K562 (cell line): Measurements from ENCODE around the gene ZDHHC19. TPM values are rescaled to one million over a fixed set of nuclear protein-coding genes. Genes with fewer than 3 reads are reported as not detected.

Source experiments
- ELF1 ChIP-seq: fragments of 200-800 bp; sonication (Bioruptor generic); IDR thresholded peaks from 2 replicates; pipeline ENCODE4 v1.6.1; 2016; ENCODE audit warnings: missing genetic modification characterization, missing compliant biosample characterization
- ESRRA ChIP-seq: fragments of 450-650 bp; IDR thresholded peaks from 2 replicates; pipeline ENCODE4 v1.6.1; 2014; ENCODE audit warnings: low read depth, mild to moderate bottlenecking, moderate library complexity, borderline replicate concordance
- JUN ChIP-seq, 2 experiments: sonication (generic) in 1 of 2; formaldehyde crosslinking in 1 of 2; IDR thresholded peaks; 2 replicates each; pipeline versions ENCODE4 v1.6.1 to v1.8.0; 2012 to 2022; ENCODE audit warnings: borderline replicate concordance in 2 of 2, mild to moderate bottlenecking in 2 of 2, improper control_type of control experiment in 1 of 2, low read depth in 1 of 2, low read length in 1 of 2, missing genetic modification reagents in 1 of 2
- MYBL2 ChIP-seq, 2 experiments: fragments of 450-650 bp in 1 of 2; sonication (generic) in 1 of 2; formaldehyde crosslinking in 1 of 2; IDR thresholded peaks; 2 replicates each; pipeline versions ENCODE4 v1.6.1 to v1.8.1; 2017 to 2022; ENCODE audit warnings: borderline replicate concordance in 1 of 2, inconsistent platforms in 1 of 2, low read depth in 1 of 2, mild to moderate bottlenecking in 1 of 2, missing genetic modification reagents in 1 of 2, moderate library complexity in 1 of 2
- YBX1 ChIP-seq: fragments of 450-650 bp; IDR thresholded peaks from 2 replicates; pipeline ENCODE4 v1.7.1; 2016; ENCODE audit warnings: mild to moderate bottlenecking
- ZFPM2 ChIP-seq: fragments of 250-450 bp; sonication (Bioruptor Pico); IDR thresholded peaks from 2 replicates; pipeline ENCODE4 v1.5.1; 2022; ENCODE audit warnings: mild to moderate bottlenecking
- ZFX ChIP-seq: sonication (generic); formaldehyde crosslinking; IDR thresholded peaks from 2 replicates; pipeline ENCODE4 v1.8.0; 2022; ENCODE audit warnings: mild to moderate bottlenecking, missing genetic modification reagents, moderate library complexity
- ZNF143 ChIP-seq: sonication (generic); formaldehyde crosslinking; IDR thresholded peaks from 2 replicates; pipeline ENCODE4 v1.9.0; 2022; ENCODE audit warnings: mild to moderate bottlenecking, missing genetic modification reagents
- ZNF175 ChIP-seq: fragments of 200-800 bp; sonication (Bioruptor generic); IDR thresholded peaks from 2 replicates; pipeline ENCODE4 v1.6.1; 2016; ENCODE audit warnings: low read depth, mild to moderate bottlenecking, missing genetic modification characterization, missing compliant biosample characterization
- ZNF354B ChIP-seq: fragments of 250-450 bp; sonication (Bioruptor Pico); IDR thresholded peaks from 2 replicates; pipeline ENCODE4 v1.4.0; 2020
- ZNF785 ChIP-seq: fragments of 250-450 bp; sonication (Bioruptor Pico); IDR thresholded peaks from 2 replicates; pipeline ENCODE4 v1.4.0; 2020; ENCODE audit warnings: mild to moderate bottlenecking
- polyA plus RNA-seq, 8 experiments: library from polyadenylated mRNA; depleted of rRNA in 4 of 8; stranded (reverse) in 5 of 8; unstranded in 3 of 8; fragments of >200 nt; fragmentation: Nextera tagmentation in 2 of 8; fragmentation: Illumina TruSeq in 1 of 8; extraction: Ambion mirVana in 2 of 8; extraction: Trizol in 1 of 8; gene quantifications; 2 replicates each; pipeline versions ENCODE4 v1.2.1 to v1.2.3, GENCODE V29; 2011 to 2014; ENCODE audit warnings: inconsistent platforms in 1 of 8, missing spikeins in 1 of 8
- total RNA-seq, 7 experiments: library from RNA; depleted of rRNA in 6 of 7; stranded (reverse); fragments of >200 nt in 6 of 7; fragmentation: Illumina TruSeq in 2 of 7; extraction: Trizol in 2 of 7; gene quantifications; 2 replicates each; pipeline versions ENCODE4 v1.2.1 to v1.2.3, GENCODE V29; 2011 to 2021; ENCODE audit warnings: low replicate concordance in 1 of 7
- TF ChIP-seq, protein P1 (sequence below): IDR thresholded peaks from 2 replicates; pipeline ENCODE4 v1.6.1; 2012; ENCODE audit warnings: low read depth, low read length, improper control_type of control experiment, borderline replicate concordance
- TF ChIP-seq, protein P2 (sequence below): conservative IDR thresholded peaks from 2 replicates; pipeline ENCODE4 v1.6.1; 2011; ENCODE audit warnings: low read depth, mild to moderate bottlenecking, low read length; ENCODE audit not compliant: control insufficient read depth
- TF ChIP-seq, protein P3 (sequence below): sonication (generic); IDR thresholded peaks from 2 replicates; pipeline ENCODE4 v1.6.1; 2016
- TF ChIP-seq, protein P4 (sequence below): fragments of 450-650 bp; formaldehyde crosslinking; IDR thresholded peaks from 2 replicates; pipeline ENCODE4 v1.4.0; 2020; ENCODE audit warnings: mild to moderate bottlenecking
- TF ChIP-seq, protein P5 (sequence below): fragments of 150-350 bp; conservative IDR thresholded peaks from 2 replicates; pipeline ENCODE4 v1.6.1; 2014; ENCODE audit warnings: low read length
- TF ChIP-seq, protein P6 (sequence below): sonication (generic); formaldehyde crosslinking; IDR thresholded peaks from 2 replicates; pipeline ENCODE4 v1.9.0; 2022; ENCODE audit warnings: mild to moderate bottlenecking, missing genetic modification reagents

The ZDHHC19 gene
- total and polyA plus RNA-seq, 9 of the 15 experiments (the other 6 are each of a cell fraction or from before 2014, with no cell fraction given): 0.40 to 5.5 (median 1.1) TPM

DNA sequence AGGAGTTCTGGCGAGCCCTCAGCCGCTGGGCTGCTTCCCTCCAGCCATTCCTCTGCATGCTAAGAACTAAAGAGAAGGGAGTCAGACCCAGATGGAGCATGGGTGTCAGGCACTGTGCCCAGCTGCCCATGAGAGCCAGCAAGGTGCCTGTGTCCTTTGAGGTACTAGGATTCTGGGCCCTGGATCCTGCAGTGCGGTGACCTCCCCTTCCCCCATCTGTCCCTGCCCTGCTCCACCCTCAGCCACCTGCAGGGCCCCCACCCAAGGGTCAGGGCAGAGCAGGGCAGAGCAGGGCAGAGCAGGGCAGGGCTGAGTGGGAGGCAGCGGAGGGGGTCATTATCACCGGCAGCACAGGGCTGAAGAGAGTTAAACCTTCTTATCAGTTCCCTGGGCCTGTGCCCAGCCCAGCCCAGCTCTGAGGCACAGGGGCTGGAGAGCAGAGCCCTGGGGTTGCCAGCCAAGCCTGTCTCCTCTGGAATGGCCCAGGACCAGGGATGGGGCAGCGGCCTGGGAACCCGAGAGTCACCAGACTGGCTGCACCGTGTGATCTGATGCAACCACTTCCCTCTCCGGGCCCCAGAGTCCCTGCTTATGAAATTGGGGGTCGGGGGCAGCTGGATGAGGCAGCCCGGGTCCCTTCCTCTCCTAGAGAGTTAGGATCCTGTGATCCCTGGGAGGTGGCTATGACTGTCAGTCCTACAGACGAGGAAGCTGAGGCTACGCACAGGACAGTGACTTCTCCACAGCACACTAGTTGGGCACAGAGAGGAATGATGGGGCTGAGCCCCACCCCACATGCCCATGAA is 17.3 kb downstream of the ZDHHC19 start (continued):
- TF ChIP-seq, protein P1, sequence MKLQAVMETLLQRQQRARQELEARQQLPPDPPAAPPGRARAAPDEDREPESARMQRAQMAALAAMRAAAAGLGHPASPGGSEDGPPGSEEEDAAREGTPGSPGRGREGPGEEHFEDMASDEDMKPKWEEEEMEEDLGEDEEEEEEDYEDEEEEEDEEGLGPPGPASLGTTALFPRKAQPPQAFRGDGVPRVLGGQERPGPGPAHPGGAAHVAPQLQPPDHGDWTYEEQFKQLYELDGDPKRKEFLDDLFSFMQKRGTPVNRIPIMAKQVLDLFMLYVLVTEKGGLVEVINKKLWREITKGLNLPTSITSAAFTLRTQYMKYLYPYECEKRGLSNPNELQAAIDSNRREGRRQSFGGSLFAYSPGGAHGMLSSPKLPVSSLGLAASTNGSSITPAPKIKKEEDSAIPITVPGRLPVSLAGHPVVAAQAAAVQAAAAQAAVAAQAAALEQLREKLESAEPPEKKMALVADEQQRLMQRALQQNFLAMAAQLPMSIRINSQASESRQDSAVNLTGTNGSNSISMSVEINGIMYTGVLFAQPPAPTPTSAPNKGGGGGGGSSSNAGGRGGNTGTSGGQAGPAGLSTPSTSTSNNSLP: no peak
- TF ChIP-seq ZNF175 (CRISPR knock-in tag) (no peak), MYBL2 (IDR thresholded peaks at IDR 0.05; ENCODE audit: low read depth) (no peak), MYBL2 (CRISPR knock-in tag; IDR thresholded peaks at IDR 0.05; ENCODE audit: borderline replicate concordance) (no peak), ZNF785 (CRISPR knock-in tag) (no peak), ZNF354B (CRISPR knock-in tag) (no peak), YBX1 (no peak), ZNF143 (no peak), ZFX (CRISPR knock-in tag) (peak; percentile 40), JUN (IDR thresholded peaks at IDR 0.05; ENCODE audit: borderline replicate concordance, low read depth, low read length) (no peak), JUN (CRISPR knock-in tag; IDR thresholded peaks at IDR 0.05; ENCODE audit: borderline replicate concordance) (no peak), ELF1 (tag) (no peak), ESRRA (no peak), ZFPM2 (CRISPR knock-in tag) (no peak)
- TF ChIP-seq, protein P2, sequence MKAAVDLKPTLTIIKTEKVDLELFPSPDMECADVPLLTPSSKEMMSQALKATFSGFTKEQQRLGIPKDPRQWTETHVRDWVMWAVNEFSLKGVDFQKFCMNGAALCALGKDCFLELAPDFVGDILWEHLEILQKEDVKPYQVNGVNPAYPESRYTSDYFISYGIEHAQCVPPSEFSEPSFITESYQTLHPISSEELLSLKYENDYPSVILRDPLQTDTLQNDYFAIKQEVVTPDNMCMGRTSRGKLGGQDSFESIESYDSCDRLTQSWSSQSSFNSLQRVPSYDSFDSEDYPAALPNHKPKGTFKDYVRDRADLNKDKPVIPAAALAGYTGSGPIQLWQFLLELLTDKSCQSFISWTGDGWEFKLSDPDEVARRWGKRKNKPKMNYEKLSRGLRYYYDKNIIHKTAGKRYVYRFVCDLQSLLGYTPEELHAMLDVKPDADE: no peak
- TF ChIP-seq, protein P3, sequence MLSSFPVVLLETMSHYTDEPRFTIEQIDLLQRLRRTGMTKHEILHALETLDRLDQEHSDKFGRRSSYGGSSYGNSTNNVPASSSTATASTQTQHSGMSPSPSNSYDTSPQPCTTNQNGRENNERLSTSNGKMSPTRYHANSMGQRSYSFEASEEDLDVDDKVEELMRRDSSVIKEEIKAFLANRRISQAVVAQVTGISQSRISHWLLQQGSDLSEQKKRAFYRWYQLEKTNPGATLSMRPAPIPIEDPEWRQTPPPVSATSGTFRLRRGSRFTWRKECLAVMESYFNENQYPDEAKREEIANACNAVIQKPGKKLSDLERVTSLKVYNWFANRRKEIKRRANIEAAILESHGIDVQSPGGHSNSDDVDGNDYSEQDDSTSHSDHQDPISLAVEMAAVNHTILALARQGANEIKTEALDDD: no peak
- TF ChIP-seq, protein P4, sequence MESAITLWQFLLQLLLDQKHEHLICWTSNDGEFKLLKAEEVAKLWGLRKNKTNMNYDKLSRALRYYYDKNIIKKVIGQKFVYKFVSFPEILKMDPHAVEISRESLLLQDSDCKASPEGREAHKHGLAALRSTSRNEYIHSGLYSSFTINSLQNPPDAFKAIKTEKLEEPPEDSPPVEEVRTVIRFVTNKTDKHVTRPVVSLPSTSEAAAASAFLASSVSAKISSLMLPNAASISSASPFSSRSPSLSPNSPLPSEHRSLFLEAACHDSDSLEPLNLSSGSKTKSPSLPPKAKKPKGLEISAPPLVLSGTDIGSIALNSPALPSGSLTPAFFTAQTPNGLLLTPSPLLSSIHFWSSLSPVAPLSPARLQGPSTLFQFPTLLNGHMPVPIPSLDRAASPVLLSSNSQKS (CRISPR knock-in tag): no peak
- TF ChIP-seq, protein P5, sequence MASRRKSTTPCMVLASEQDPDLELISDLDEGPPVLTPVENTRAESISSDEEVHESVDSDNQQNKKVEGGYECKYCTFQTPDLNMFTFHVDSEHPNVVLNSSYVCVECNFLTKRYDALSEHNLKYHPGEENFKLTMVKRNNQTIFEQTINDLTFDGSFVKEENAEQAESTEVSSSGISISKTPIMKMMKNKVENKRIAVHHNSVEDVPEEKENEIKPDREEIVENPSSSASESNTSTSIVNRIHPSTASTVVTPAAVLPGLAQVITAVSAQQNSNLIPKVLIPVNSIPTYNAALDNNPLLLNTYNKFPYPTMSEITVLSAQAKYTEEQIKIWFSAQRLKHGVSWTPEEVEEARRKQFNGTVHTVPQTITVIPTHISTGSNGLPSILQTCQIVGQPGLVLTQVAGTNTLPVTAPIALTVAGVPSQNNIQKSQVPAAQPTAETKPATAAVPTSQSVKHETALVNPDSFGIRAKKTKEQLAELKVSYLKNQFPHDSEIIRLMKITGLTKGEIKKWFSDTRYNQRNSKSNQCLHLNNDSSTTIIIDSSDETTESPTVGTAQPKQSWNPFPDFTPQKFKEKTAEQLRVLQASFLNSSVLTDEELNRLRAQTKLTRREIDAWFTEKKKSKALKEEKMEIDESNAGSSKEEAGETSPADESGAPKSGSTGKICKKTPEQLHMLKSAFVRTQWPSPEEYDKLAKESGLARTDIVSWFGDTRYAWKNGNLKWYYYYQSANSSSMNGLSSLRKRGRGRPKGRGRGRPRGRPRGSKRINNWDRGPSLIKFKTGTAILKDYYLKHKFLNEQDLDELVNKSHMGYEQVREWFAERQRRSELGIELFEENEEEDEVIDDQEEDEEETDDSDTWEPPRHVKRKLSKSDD: no peak
- TF ChIP-seq, protein P6, sequence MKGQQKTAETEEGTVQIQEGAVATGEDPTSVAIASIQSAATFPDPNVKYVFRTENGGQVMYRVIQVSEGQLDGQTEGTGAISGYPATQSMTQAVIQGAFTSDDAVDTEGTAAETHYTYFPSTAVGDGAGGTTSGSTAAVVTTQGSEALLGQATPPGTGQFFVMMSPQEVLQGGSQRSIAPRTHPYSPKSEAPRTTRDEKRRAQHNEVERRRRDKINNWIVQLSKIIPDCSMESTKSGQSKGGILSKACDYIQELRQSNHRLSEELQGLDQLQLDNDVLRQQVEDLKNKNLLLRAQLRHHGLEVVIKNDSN (CRISPR knock-in tag): no peak
